ENCODE results near the gene LRMDA. TPM values are rescaled to one million over a fixed set of nuclear protein-coding genes. Genes with fewer than 3 reads are reported as not detected.
"Not testable (repeated sequence)": the region's sequence is repeated elsewhere in the genome, so short reads cannot be mapped to it uniquely, and the experiment has no call there.

LRMDA gene
- total RNA-seq, 2 experiments from 2014 or later, result not detected

DNA sequence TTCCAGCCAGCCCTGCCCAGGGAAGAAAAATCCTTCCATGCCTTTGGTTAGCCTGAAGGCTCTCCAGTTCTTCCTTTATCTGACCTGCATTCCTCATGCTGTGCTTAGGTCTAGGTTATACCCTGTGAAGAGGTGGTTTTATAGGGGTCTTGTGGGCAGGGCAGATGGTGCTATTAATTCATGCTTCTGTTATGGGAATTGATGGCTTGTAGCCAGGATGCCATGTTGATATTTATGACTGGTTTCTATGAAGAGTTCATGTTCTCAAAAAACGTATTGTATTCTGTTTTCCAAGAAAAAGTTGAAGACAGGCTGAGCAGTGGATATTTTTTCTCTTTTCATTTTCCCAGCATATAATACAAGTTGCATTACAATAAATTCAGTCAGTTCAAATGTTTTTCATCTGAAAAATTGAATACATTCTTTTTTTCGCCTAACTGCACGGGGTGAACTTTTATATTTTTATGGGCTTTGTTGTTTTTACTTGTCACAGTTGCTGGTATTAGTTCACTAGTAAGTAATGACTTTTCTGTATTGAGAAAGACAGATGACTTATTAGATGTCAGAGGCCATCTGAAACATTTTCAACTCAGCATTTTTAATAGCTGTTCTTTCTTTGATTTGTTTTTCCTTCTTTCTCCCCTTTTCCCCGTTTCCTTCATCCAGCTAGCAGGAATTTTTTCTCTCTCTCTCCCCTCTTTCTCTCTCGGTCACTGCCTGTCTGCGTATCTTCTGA is 322.8 kb downstream of the LRMDA start:
- ChIA-PET POLR2A (no interaction called here), CTCF (interaction anchor here (0.6 kb wide), 1 partner anchor 1016 kb away, joined by 3 read pairs; no protein-coding TSS in a partner anchor)
- Mint-ChIP-seq H3K27ac (no peak overlapping the region), H3K4me3 (no peak overlapping the region), H3K4me1 (no peaks in the 10 kb centered on the region), H3K27me3 (no peaks in the 10 kb centered on the region), H3K9me3 (no peaks in the 10 kb centered on the region), H3K36me3 (ENCODE audit: low read depth) (no peaks in the 10 kb centered on the region)
- no peak for DNase-seq

DNA sequence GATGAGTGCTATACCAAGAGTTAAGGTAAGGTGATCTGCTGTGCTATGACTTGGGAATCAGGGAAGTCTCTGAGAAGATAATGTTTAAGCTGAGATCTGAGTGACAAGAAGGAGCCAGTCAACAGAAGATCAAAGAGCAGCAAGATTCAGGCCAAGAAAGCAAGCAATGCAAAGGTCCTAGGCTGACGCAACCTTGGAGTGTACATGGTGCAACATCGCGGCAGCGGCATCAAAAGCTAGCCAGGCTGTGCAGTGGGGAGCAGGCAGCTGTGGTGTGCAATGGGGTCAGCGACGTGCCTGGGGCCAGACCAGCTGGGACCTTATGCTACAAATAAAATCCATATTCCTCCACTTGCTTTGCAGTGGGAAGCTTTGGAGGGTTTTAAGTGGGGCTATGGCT is 324.1 kb downstream of the LRMDA start:
- no peaks in the 10 kb centered on the region for H3K36me3 Mint-ChIP-seq (ENCODE audit: low read depth)
- no peaks in the 10 kb centered on the region for H3K4me1 Mint-ChIP-seq
- ChIA-PET CTCF (no interaction called here), POLR2A (no interaction called here)
- DNase-seq, result no peak
- no peaks in the 10 kb centered on the region for H3K27me3 Mint-ChIP-seq
- H3K9me3 Mint-ChIP-seq, result no peaks in the 10 kb centered on the region
- H3K27ac Mint-ChIP-seq, result no peak overlapping the region
- H3K4me3 Mint-ChIP-seq, result no peak overlapping the region

DNA sequence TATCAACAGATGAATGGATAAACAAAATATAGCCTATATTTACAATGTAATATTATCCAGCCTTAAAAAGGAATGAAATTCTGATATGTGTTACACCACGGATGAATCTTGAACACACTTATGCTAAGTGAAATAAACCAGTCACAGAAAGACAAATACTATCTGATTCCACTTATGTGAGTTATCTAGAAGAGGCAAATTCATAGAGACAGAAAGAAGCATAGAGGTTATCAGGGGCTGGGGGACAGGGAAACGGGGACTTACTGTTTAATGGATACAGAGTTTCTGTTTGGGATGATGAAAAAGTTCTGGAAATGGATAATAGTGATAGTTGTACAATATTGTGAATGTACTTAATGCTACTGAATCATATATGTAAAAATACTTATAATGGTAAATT is 329.9 kb downstream of the LRMDA start:
- H3K27me3 Mint-ChIP-seq, result no peaks in the 10 kb centered on the region
- no peaks in the 10 kb centered on the region for H3K9me3 Mint-ChIP-seq
- H3K27ac Mint-ChIP-seq, result no peak overlapping the region
- ChIA-PET POLR2A (no interaction called here), CTCF (no interaction called here)
- DNase-seq, result no peak
- H3K4me3 Mint-ChIP-seq, result no peak overlapping the region
- H3K36me3 Mint-ChIP-seq (ENCODE audit: low read depth), result no peaks in the 10 kb centered on the region
- H3K4me1 Mint-ChIP-seq, result peaks cover 1% of the 10 kb centered on the region

DNA sequence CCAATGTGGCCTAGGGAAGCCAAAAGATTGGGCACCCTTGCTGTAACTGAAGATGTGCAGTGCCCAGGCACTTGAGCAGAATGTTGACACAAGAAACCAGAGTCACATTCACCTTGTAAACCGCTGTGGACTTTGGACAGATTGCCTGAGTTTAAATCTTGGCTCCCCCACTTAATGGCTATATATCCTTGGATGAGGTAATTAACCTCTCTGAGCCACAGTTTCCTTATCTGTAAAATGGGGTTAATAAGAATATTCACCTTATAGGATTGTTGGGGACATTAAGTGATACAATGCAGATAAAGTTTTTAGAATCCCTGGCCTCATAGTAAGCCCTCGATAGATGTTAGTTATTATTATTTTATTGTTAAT is 331.0 kb downstream of the LRMDA start:
- no peak for DNase-seq
- no peak overlapping the region for H3K27ac Mint-ChIP-seq
- H3K4me3 Mint-ChIP-seq, result no peak overlapping the region
- CTCF ChIA-PET, result no interaction called here
- H3K9me3 Mint-ChIP-seq, result no peaks in the 10 kb centered on the region
- peaks cover 1% of the 10 kb centered on the region for H3K4me1 Mint-ChIP-seq
- H3K27me3 Mint-ChIP-seq, result no peaks in the 10 kb centered on the region
- H3K36me3 Mint-ChIP-seq (ENCODE audit: low read depth), result no peaks in the 10 kb centered on the region
- POLR2A ChIA-PET, result no interaction called here

DNA sequence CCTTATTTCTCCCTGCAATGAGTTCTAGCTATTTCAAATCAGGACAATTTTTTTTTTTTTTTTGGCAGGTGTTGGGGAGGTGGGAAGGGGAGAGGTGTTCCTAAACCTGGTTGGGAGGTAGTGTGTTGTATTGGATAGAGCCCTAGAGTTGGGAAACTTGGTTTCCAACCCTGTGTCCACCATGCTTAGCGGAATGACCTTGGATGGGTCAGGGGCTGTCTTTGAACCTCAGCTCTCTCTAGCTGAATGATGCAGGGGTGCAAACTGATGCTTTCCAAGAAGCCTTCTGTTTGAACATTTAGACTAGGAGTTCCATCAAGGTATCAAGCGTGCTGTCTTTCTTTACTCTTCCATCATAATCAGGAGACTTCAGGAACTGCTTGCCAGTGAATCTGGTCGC is 332.2 kb downstream of the LRMDA start:
- no peak overlapping the region for H3K27ac Mint-ChIP-seq
- no peaks in the 10 kb centered on the region for H3K36me3 Mint-ChIP-seq (ENCODE audit: low read depth)
- CTCF ChIA-PET, result no interaction called here
- POLR2A ChIA-PET, result no interaction called here
- no peak overlapping the region for H3K4me3 Mint-ChIP-seq
- no peaks in the 10 kb centered on the region for H3K9me3 Mint-ChIP-seq
- H3K4me1 Mint-ChIP-seq, result peaks cover 1% of the 10 kb centered on the region
- no peaks in the 10 kb centered on the region for H3K27me3 Mint-ChIP-seq
- DNase-seq, result no peak

DNA sequence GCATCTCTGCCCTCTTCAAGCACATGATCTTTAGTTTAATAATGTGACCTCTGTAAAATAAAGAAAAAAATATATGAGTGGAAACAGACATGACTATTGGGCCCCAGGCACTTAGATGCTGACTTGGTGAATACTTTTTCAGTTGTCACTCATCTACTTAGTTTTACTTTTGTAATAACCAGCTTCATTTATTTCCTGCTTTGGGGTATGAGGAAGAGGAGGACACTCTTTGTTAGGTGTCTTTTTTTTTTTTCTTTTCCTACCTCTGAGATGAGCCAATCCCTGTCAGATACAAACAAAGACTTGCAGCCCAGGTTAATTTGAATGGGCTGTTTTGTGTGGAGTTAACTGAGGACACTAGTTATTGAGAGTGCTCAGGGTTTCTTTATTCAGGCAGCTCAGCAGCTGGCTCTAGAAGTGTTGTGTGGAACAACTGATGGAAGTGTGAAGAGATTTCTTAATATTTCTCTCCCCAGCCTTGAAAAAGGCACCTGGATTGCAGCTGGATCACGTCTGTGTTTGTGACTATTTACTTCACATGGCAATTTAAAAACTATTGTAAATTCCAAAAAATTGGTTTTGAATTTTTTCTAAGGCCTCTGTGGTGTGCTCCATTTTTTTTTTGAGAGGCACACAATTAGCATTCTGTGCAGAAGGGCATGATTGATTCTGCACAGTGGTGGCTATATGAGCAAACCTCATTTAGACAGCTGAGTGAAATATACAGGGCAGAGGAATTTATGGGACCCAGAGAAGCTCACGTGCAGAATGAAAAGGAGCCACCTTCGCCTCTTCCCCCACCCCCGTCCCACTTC is 333.8 kb downstream of the LRMDA start:
- no peaks in the 10 kb centered on the region for H3K9me3 Mint-ChIP-seq
- DNase-seq, result no peak
- H3K27ac Mint-ChIP-seq, result no peak overlapping the region
- no peaks in the 10 kb centered on the region for H3K36me3 Mint-ChIP-seq (ENCODE audit: low read depth)
- peaks cover 1% of the 10 kb centered on the region for H3K4me1 Mint-ChIP-seq
- ChIA-PET CTCF (no interaction called here), POLR2A (no interaction called here)
- no peak overlapping the region for H3K4me3 Mint-ChIP-seq
- H3K27me3 Mint-ChIP-seq, result no peaks in the 10 kb centered on the region

DNA sequence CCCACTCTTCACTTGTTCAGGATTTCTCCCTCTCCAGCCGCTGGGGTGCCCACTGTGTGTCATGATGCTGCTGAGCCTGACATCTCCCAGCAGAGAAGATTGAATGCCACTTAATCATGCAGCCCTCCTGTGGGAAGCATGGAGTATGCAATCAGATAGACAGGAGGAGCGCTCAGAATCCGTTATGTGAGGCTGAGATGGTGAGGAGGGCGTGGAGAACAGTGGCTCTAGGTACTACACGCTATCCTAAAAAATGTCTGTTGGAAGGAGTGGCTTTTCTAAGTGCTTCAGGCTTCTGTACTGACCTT is 334.3 kb downstream of the LRMDA start:
- ChIA-PET CTCF (no interaction called here), POLR2A (no interaction called here)
- Mint-ChIP-seq H3K4me1 (peaks cover 1% of the 10 kb centered on the region), H3K9me3 (no peaks in the 10 kb centered on the region), H3K27me3 (no peaks in the 10 kb centered on the region), H3K36me3 (ENCODE audit: low read depth) (no peaks in the 10 kb centered on the region), H3K4me3 (no peak overlapping the region), H3K27ac (no peak overlapping the region)
- DNase-seq, result no peak

DNA sequence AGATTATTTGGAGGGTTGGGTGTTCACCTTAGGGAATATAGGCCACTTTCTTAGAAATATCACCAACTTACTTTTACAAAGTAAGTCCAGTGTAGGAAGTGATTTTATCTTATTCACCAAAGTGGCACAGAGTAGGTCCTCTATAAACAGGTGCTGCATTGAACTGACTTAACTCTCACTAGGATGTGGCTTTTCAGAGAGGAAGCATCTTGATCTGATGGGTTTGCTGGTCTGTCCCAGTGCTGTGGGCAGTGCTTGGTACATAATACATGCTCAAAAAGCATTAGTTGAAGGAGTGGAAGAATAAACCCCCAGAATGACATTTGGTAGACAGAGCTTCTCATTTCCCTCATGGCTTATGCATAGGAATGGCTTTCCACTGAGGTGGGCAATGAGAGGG is 334.7 kb downstream of the LRMDA start:
- no peak overlapping the region for H3K27ac Mint-ChIP-seq
- no peaks in the 10 kb centered on the region for H3K9me3 Mint-ChIP-seq
- ChIA-PET CTCF (no interaction called here), POLR2A (no interaction called here)
- H3K4me1 Mint-ChIP-seq, result peaks cover 1% of the 10 kb centered on the region
- no peaks in the 10 kb centered on the region for H3K27me3 Mint-ChIP-seq
- DNase-seq, result no peak
- no peaks in the 10 kb centered on the region for H3K36me3 Mint-ChIP-seq (ENCODE audit: low read depth)
- no peak overlapping the region for H3K4me3 Mint-ChIP-seq

DNA sequence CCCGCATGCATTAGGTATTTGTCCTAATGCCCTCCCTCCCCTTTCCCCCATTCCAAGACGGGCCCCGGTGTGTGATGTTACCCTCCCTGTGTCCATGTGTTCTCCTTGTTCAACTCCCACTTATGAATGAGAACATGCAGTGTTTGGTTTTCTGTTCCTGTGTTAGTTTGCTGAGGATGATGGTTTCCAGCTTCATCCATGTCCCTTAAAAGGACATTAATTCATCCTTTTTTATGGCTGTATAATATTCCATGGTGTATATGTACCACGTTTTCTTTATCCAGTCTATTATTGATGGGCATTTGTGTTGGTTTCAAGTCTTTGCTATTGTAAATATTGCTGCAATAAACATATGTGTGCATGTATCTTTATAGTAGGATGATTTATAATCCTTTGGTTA is 335.3 kb downstream of the LRMDA start:
- H3K4me1 Mint-ChIP-seq; H3K4me3 Mint-ChIP-seq; POLR2A ChIA-PET; H3K27me3 Mint-ChIP-seq; DNase-seq; H3K9me3 Mint-ChIP-seq; H3K36me3 Mint-ChIP-seq (ENCODE audit: low read depth); H3K27ac Mint-ChIP-seq; CTCF ChIA-PET: not testable (repeated sequence)

DNA sequence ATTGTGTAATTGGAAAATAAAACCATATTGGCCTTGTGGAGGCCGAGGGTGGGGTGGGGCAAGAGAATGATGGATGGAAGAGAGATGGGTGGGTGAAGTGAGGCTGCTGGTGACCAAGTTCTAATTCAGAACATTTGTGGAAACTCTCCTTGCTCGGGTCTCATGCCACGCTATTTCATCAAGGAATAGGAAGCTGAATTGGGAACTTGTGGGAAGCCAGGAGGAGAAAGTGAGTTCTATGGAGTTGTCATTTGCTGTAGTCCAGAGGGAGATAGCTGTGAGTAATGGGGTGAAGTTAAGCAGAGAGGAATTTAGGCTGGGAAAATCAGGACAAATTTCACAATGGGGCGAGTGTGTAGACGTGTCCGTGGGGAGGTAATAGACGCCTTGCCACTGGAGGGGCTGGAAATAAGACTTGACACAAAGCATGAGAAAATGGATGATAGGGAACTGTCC is 339.2 kb downstream of the LRMDA start:
- no peaks in the 10 kb centered on the region for H3K9me3 Mint-ChIP-seq
- ChIA-PET POLR2A (no interaction called here), CTCF (no interaction called here)
- H3K4me3 Mint-ChIP-seq, result no peak overlapping the region
- peaks cover 18% of the 10 kb centered on the region for H3K4me1 Mint-ChIP-seq
- no peak overlapping the region for H3K27ac Mint-ChIP-seq
- no peaks in the 10 kb centered on the region for H3K27me3 Mint-ChIP-seq
- DNase-seq, result no peak
- H3K36me3 Mint-ChIP-seq (ENCODE audit: low read depth), result no peaks in the 10 kb centered on the region

DNA sequence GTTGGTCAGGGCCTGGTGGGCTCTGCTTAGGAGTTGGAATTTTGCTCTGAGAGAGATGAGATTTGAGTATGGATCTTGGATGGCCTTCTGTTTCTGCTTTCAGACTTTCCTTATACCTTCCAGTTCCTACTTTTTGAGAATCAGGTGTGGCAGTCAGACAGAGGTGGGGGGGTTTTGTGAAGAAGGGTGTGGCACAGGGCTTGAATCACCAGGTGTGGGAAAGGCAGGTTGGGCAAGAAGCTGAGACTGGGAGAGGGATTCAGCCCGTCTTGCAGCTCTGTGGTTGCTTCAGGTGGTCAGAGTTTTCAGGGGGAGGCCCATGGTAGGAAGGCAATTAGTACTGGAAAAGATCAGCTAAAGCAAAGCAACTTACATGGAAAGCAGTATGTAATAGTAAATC is 340.2 kb downstream of the LRMDA start:
- H3K4me3 Mint-ChIP-seq, result peak overlapping the region; percentile 38
- ChIA-PET CTCF (no interaction called here), POLR2A (no interaction called here)
- DNase-seq, result no peak
- H3K9me3 Mint-ChIP-seq, result no peaks in the 10 kb centered on the region
- no peaks in the 10 kb centered on the region for H3K36me3 Mint-ChIP-seq (ENCODE audit: low read depth)
- H3K27ac Mint-ChIP-seq, result peak overlapping the region; percentile 23
- H3K27me3 Mint-ChIP-seq, result no peaks in the 10 kb centered on the region
- peaks cover 18% of the 10 kb centered on the region for H3K4me1 Mint-ChIP-seq

DNA sequence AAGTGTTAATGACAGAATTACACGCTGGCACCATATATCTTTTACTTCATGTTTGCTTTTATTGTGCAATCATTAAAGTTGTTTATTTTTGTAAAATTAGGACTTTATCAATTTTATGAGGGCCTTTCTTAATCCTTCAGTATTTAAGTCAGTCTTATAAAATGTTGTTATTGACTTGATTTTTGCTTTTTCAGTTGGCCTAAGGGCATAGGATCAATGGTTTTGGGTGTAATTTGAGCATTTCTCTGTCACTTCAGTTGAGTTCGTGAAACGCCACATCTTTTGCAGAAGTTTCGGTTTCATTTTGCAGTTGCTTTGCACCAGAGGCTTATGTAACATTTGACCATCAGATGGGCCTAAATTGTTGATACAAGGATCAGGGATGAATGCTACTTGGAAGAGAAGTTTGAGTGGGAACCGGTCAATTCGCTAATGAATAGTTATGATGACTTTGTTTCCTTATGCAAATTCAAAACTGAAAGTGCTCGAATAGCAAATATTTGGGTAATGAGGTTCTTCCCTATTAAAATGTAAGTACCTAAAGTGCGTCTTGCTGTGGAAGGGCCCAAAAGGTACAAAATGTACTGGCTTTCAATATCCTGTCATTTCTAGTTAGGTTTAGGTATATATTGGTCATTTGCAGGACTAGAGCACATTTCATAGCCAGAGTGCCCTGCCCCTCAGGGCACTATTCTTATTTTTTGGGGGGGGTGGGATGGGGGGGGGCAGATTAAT is 340.9 kb downstream of the LRMDA start:
- no peak for DNase-seq
- no peaks in the 10 kb centered on the region for H3K36me3 Mint-ChIP-seq (ENCODE audit: low read depth)
- no peaks in the 10 kb centered on the region for H3K27me3 Mint-ChIP-seq
- H3K4me1 Mint-ChIP-seq, result peaks cover 18% of the 10 kb centered on the region
- H3K27ac Mint-ChIP-seq, result peak overlapping the region; percentile 53
- peak overlapping the region; percentile 70 for H3K4me3 Mint-ChIP-seq
- POLR2A ChIA-PET, result no interaction called here
- CTCF ChIA-PET, result no interaction called here
- no peaks in the 10 kb centered on the region for H3K9me3 Mint-ChIP-seq

DNA sequence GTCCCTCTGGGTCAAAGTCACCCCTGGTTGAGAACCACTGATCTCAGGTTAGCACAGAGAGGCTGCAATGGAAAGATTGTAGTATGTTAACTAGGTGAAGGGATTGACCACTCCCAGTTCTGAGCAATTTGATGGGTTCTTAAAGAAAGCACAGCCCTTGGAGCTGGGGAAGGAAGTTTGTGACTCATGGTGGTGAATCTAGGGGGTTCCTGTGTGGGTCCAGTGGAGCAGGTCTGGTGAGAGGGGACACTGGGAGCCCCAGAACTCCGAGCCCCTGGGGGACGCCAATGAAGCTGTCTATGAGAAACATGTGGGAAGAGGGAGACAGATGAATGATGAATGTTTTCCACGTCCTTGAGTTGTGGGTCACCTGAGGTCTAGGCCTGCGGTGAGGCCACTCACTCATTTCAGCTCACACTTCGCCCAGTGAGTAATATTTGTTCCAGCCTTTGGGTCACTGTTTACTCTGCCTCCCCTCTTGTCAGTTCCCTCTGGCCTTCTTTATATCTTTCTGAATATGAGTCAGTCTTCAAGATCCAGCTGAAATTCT is 341.9 kb downstream of the LRMDA start:
- CTCF ChIA-PET, result no interaction called here
- Mint-ChIP-seq H3K27ac (no peak overlapping the region), H3K27me3 (no peaks in the 10 kb centered on the region), H3K4me1 (peaks cover 18% of the 10 kb centered on the region), H3K36me3 (ENCODE audit: low read depth) (no peaks in the 10 kb centered on the region), H3K4me3 (no peak overlapping the region), H3K9me3 (no peaks in the 10 kb centered on the region)
- POLR2A ChIA-PET, result no interaction called here
- DNase-seq, result no peak
